Measurements from ENCODE around the gene CEP20.
"Not testable (repeated sequence)": the region's sequence is repeated elsewhere in the genome, so short reads cannot be mapped to it uniquely, and the experiment has no call there.

The CEP20 gene

GRCh38 chr16:15888072-15888976 lies at the start of gene CEP20:
TSS of gene CEP20 (minus strand) at chr16:15888603. CDS start at chr16:15888585, 18 bp downstream.
- Histone ChIP-seq H3K36me3 (ENCODE audit: insufficient read depth, low read length) (no peaks in the 10 kb centered on the region), H3K9ac (ENCODE audit: low read depth, low read length) (peak within 1 kb of the TSS; percentile 79), H3K4me1 (ENCODE audit: insufficient read depth, low read length) (peaks cover 5% of the 10 kb centered on the region), H3K9me3 (ENCODE audit: control insufficient read depth, insufficient read depth, low read length) (no peaks in the 10 kb centered on the region)

GRCh38 chr16:15936809-15937208 lies 48.4 kb upstream of the CEP20 start:
- not testable (repeated sequence) for H3K4me1 ChIP-seq (ENCODE audit: insufficient read depth, low read length); H3K9ac ChIP-seq (ENCODE audit: low read depth, low read length); H3K9me3 ChIP-seq (ENCODE audit: control insufficient read depth, insufficient read depth, low read length); H3K36me3 ChIP-seq (ENCODE audit: insufficient read depth, low read length)

GRCh38 chr16:15934991-15935390 lies 46.6 kb upstream of the CEP20 start:
- Histone ChIP-seq H3K36me3 (ENCODE audit: insufficient read depth, low read length) (no peaks in the 10 kb centered on the region), H3K9ac (ENCODE audit: low read depth, low read length) (no peak overlapping the region), H3K4me1 (ENCODE audit: insufficient read depth, low read length) (no peaks in the 10 kb centered on the region), H3K9me3 (ENCODE audit: control insufficient read depth, insufficient read depth, low read length) (no peaks in the 10 kb centered on the region)

GRCh38 chr16:15933781-15934180 lies 45.4 kb upstream of the CEP20 start:
- H3K36me3 ChIP-seq (ENCODE audit: insufficient read depth, low read length) = no peaks in the 10 kb centered on the region
- no peak overlapping the region for H3K9ac ChIP-seq (ENCODE audit: low read depth, low read length)
- H3K9me3 ChIP-seq (ENCODE audit: control insufficient read depth, insufficient read depth, low read length) = no peaks in the 10 kb centered on the region
- no peaks in the 10 kb centered on the region for H3K4me1 ChIP-seq (ENCODE audit: insufficient read depth, low read length)

GRCh38 chr16:15932939-15933338 lies 44.5 kb upstream of the CEP20 start:
- H3K4me1 ChIP-seq (ENCODE audit: insufficient read depth, low read length) = no peaks in the 10 kb centered on the region
- H3K9ac ChIP-seq (ENCODE audit: low read depth, low read length) = no peak overlapping the region
- no peaks in the 10 kb centered on the region for H3K36me3 ChIP-seq (ENCODE audit: insufficient read depth, low read length)
- H3K9me3 ChIP-seq (ENCODE audit: control insufficient read depth, insufficient read depth, low read length) = no peaks in the 10 kb centered on the region

GRCh38 chr16:15928261-15929104 lies 40.1 kb upstream of the CEP20 start:
- Histone ChIP-seq H3K9me3 (ENCODE audit: control insufficient read depth, insufficient read depth, low read length) (no peaks in the 10 kb centered on the region), H3K36me3 (ENCODE audit: insufficient read depth, low read length) (no peaks in the 10 kb centered on the region), H3K9ac (ENCODE audit: low read depth, low read length) (no peak overlapping the region), H3K4me1 (ENCODE audit: insufficient read depth, low read length) (no peaks in the 10 kb centered on the region)

- no peak overlapping the region for H3K9ac ChIP-seq (ENCODE audit: low read depth, low read length)
Measured at GRCh38 chr16:15925631-15926030, 37.2 kb upstream of the CEP20 start.

GRCh38 chr16:15924996-15925395 lies 36.6 kb upstream of the CEP20 start:
- H3K9me3 ChIP-seq (ENCODE audit: control insufficient read depth, insufficient read depth, low read length) = no peaks in the 10 kb centered on the region
- no peak overlapping the region for H3K9ac ChIP-seq (ENCODE audit: low read depth, low read length)
- H3K36me3 ChIP-seq (ENCODE audit: insufficient read depth, low read length) = no peaks in the 10 kb centered on the region
- no peaks in the 10 kb centered on the region for H3K4me1 ChIP-seq (ENCODE audit: insufficient read depth, low read length)

More at GRCh38 chr16:15925631-15926030, 37.2 kb upstream of the CEP20 start:
- Histone ChIP-seq H3K4me1 (ENCODE audit: insufficient read depth, low read length) (no peaks in the 10 kb centered on the region), H3K9me3 (ENCODE audit: control insufficient read depth, insufficient read depth, low read length) (no peaks in the 10 kb centered on the region), H3K36me3 (ENCODE audit: insufficient read depth, low read length) (no peaks in the 10 kb centered on the region)

- Histone ChIP-seq H3K9me3 (ENCODE audit: control insufficient read depth, insufficient read depth, low read length) (no peaks in the 10 kb centered on the region), H3K4me1 (ENCODE audit: insufficient read depth, low read length) (no peaks in the 10 kb centered on the region), H3K9ac (ENCODE audit: low read depth, low read length) (no peak overlapping the region), H3K36me3 (ENCODE audit: insufficient read depth, low read length) (no peaks in the 10 kb centered on the region)
Measured at GRCh38 chr16:15919331-15919730, 30.9 kb upstream of the CEP20 start.

- not testable (repeated sequence) for H3K9ac ChIP-seq (ENCODE audit: low read depth, low read length); H3K9me3 ChIP-seq (ENCODE audit: control insufficient read depth, insufficient read depth, low read length); H3K36me3 ChIP-seq (ENCODE audit: insufficient read depth, low read length); H3K4me1 ChIP-seq (ENCODE audit: insufficient read depth, low read length)
Measured at GRCh38 chr16:15918314-15918713, 29.9 kb upstream of the CEP20 start.

- H3K4me1 ChIP-seq (ENCODE audit: insufficient read depth, low read length) = no peaks in the 10 kb centered on the region
- no peaks in the 10 kb centered on the region for H3K9me3 ChIP-seq (ENCODE audit: control insufficient read depth, insufficient read depth, low read length)
- H3K9ac ChIP-seq (ENCODE audit: low read depth, low read length) = no peak overlapping the region
- no peaks in the 10 kb centered on the region for H3K36me3 ChIP-seq (ENCODE audit: insufficient read depth, low read length)
Measured at GRCh38 chr16:15916323-15916722, 27.9 kb upstream of the CEP20 start.

GRCh38 chr16:15915555-15916081 lies 27.2 kb upstream of the CEP20 start:
- Histone ChIP-seq H3K4me1 (ENCODE audit: insufficient read depth, low read length) (no peaks in the 10 kb centered on the region), H3K9ac (ENCODE audit: low read depth, low read length) (no peak overlapping the region), H3K9me3 (ENCODE audit: control insufficient read depth, insufficient read depth, low read length) (no peaks in the 10 kb centered on the region), H3K36me3 (ENCODE audit: insufficient read depth, low read length) (no peaks in the 10 kb centered on the region)

- Histone ChIP-seq H3K9ac (ENCODE audit: low read depth, low read length) (no peak overlapping the region), H3K9me3 (ENCODE audit: control insufficient read depth, insufficient read depth, low read length) (no peaks in the 10 kb centered on the region), H3K36me3 (ENCODE audit: insufficient read depth, low read length) (no peaks in the 10 kb centered on the region), H3K4me1 (ENCODE audit: insufficient read depth, low read length) (no peaks in the 10 kb centered on the region)
Measured at GRCh38 chr16:15913046-15913698, 24.8 kb upstream of the CEP20 start.

GRCh38 chr16:15911198-15911597 lies 22.8 kb upstream of the CEP20 start:
- Histone ChIP-seq H3K4me1 (ENCODE audit: insufficient read depth, low read length) (0 out of 2 replicates have a peak, but pooled peaks cover 4% of the 10 kb centered on the region), H3K9ac (ENCODE audit: low read depth, low read length) (no peak overlapping the region), H3K36me3 (ENCODE audit: insufficient read depth, low read length) (no peaks in the 10 kb centered on the region), H3K9me3 (ENCODE audit: control insufficient read depth, insufficient read depth, low read length) (no peaks in the 10 kb centered on the region)
